K562 (cell line): ENCODE measurements around the gene SCAPER. TPM values are rescaled to one million over a fixed set of nuclear protein-coding genes. Genes with fewer than 3 reads are reported as not detected.

Source experiments
- BRF2 ChIP-seq: IDR thresholded peaks from 3 replicates; pipeline ENCODE4 v1.6.1; 2011; ENCODE audit warnings: borderline replicate concordance, mild to moderate bottlenecking; ENCODE audit not compliant: insufficient read length, insufficient read depth
- CC2D1A ChIP-seq: fragments of 450-650 bp; IDR thresholded peaks from 2 replicates; pipeline ENCODE4 v1.6.1; 2017; ENCODE audit warnings: mild to moderate bottlenecking
- GTF2F1 ChIP-seq: IDR thresholded peaks from 2 replicates; pipeline ENCODE4 v1.6.1; 2011; ENCODE audit warnings: low read depth, low read length, improper control_type of control experiment
- MBD2 ChIP-seq: sonication (generic); IDR thresholded peaks from 2 replicates; pipeline ENCODE4 v1.6.1; 2016; ENCODE audit warnings: low read depth, borderline replicate concordance
- POLR2B ChIP-seq: fragments of 450-650 bp; IDR thresholded peaks from 2 replicates; pipeline ENCODE4 v1.6.1; 2018; ENCODE audit warnings: low read depth; ENCODE audit not compliant: partially characterized antibody
- YY1 ChIP-seq, 3 experiments: IDR thresholded peaks; 2 replicates each; pipeline ENCODE4 v1.6.1; 2011; ENCODE audit warnings: low read length in 2 of 3, mild to moderate bottlenecking in 2 of 3, moderate library complexity in 2 of 3, borderline replicate concordance in 1 of 3, control low read depth in 1 of 3, low read depth in 1 of 3; ENCODE audit not compliant: insufficient read depth in 3 of 3, insufficient replicate concordance in 2 of 3, control insufficient read depth in 1 of 3, insufficient read length in 1 of 3; ENCODE audit errors: extremely low read depth in 1 of 3
- ZNF395 ChIP-seq: fragments of 200-800 bp; sonication (Bioruptor generic); IDR thresholded peaks from 2 replicates; pipeline ENCODE4 v1.6.1; 2017; ENCODE audit warnings: missing genetic modification characterization, missing compliant biosample characterization
- ZNF431 ChIP-seq: sonication (generic); formaldehyde crosslinking; IDR thresholded peaks from 2 replicates; pipeline ENCODE4 v1.8.0; 2022; ENCODE audit warnings: mild to moderate bottlenecking, missing genetic modification reagents
- ZNF639 ChIP-seq, 2 experiments: fragments of 200-800 bp in 1 of 2; sonication (Bioruptor generic) in 1 of 2; sonication (generic) in 1 of 2; formaldehyde crosslinking in 1 of 2; IDR thresholded peaks in 1 of 2; conservative IDR thresholded peaks in 1 of 2; 2 replicates each; pipeline versions ENCODE4 v1.5.0 to v1.6.1; 2016 to 2020; ENCODE audit warnings: missing compliant biosample characterization in 1 of 2, missing genetic modification characterization in 1 of 2, missing genetic modification reagents in 1 of 2
- polyA plus RNA-seq, 8 experiments: library from polyadenylated mRNA; depleted of rRNA in 4 of 8; stranded (reverse) in 5 of 8; unstranded in 3 of 8; fragments of >200 nt; fragmentation: Nextera tagmentation in 2 of 8; fragmentation: Illumina TruSeq in 1 of 8; extraction: Ambion mirVana in 2 of 8; extraction: Trizol in 1 of 8; gene quantifications; 2 replicates each; pipeline versions ENCODE4 v1.2.1 to v1.2.3, GENCODE V29; 2011 to 2014; ENCODE audit warnings: inconsistent platforms in 1 of 8, missing spikeins in 1 of 8
- total RNA-seq, 7 experiments: library from RNA; depleted of rRNA in 6 of 7; stranded (reverse); fragments of >200 nt in 6 of 7; fragmentation: Illumina TruSeq in 2 of 7; extraction: Trizol in 2 of 7; gene quantifications; 2 replicates each; pipeline versions ENCODE4 v1.2.1 to v1.2.3, GENCODE V29; 2011 to 2021; ENCODE audit warnings: low replicate concordance in 1 of 7
- TF ChIP-seq, protein P1 (sequence below), 2 experiments: fragments of 450-650 bp in 1 of 2; IDR thresholded peaks; 2 replicates each; pipeline ENCODE4 v1.6.1; 2011 to 2017; ENCODE audit warnings: low read depth in 2 of 2, antibody characterized with exemption in 1 of 2, borderline replicate concordance in 1 of 2, low read length in 1 of 2, mild to moderate bottlenecking in 1 of 2, mixed read lengths in 1 of 2; ENCODE audit not compliant: control insufficient read depth in 1 of 2

The SCAPER gene
- total and polyA plus RNA-seq, 9 of the 15 experiments (the other 6 are each of a cell fraction or from before 2014, with no cell fraction given), result 1.3 to 5.7 (median 3.2) TPM

DNA sequence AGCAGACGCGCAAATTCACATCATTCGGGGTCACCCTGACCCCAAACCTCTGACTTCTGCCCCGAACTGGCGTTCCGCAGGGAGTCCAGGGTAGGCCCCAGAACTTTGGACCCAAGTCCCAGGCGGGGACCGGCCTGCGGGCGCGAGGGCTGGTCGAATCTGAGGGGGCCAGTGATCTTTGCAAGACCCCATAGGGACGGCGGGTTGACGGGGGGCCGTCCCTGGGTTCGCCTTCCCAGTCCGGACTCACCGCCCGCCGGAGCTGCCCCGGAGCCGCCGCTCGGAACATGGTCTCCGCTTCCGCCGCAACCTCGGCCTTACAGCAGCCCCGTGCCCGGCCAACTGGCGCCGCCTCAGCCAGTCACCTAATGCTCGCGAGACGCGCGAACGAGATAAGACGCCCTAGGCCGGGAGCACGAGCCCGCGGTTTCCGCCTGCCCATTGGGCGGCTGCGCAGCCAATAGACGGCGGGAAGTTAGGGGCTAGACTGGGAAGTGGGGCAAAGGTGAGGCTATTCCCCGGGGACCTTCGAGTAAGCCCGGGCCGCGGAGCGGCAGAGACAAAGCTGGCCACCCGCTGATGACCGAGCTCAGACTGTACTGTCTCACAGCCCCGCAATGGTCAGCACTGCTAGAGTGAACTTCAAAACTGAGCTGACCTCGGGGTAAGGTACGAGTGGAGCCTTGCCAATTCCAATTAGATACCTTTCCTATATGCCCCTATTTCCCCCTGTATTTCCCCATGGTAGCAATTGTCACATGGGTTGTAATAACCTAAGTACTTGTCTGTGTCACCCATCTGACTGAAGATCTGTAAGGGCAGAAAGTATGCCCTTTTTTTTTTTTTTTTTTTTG is 593.8 kb downstream of the SCAPER start, which contains the start of gene ETFA (continued):
- peak in 2 of 3 experiments; percentile 72 to 77 for TF ChIP-seq YY1 (IDR thresholded peaks at IDR 0.05; ENCODE audit: borderline replicate concordance in 1 of 3, control insufficient read depth in 1 of 3, extremely low read depth in 1 of 3, insufficient read depth in 3 of 3, insufficient read length in 1 of 3, insufficient replicate concordance in 2 of 3, low read depth in 1 of 3, low read length in 2 of 3)
- no peak; the same call in 1 of the 2 replicates for TF ChIP-seq ZNF431 (CRISPR knock-in tag)
- TF ChIP-seq ZNF395 (CRISPR knock-in tag), result peak; percentile 81
- TF ChIP-seq CC2D1A, result peak; percentile 16; the same call in 1 of the 2 replicates
- no peak for TF ChIP-seq GTF2F1
- TF ChIP-seq POLR2B, result peak; percentile 92
- TF ChIP-seq, protein P1, sequence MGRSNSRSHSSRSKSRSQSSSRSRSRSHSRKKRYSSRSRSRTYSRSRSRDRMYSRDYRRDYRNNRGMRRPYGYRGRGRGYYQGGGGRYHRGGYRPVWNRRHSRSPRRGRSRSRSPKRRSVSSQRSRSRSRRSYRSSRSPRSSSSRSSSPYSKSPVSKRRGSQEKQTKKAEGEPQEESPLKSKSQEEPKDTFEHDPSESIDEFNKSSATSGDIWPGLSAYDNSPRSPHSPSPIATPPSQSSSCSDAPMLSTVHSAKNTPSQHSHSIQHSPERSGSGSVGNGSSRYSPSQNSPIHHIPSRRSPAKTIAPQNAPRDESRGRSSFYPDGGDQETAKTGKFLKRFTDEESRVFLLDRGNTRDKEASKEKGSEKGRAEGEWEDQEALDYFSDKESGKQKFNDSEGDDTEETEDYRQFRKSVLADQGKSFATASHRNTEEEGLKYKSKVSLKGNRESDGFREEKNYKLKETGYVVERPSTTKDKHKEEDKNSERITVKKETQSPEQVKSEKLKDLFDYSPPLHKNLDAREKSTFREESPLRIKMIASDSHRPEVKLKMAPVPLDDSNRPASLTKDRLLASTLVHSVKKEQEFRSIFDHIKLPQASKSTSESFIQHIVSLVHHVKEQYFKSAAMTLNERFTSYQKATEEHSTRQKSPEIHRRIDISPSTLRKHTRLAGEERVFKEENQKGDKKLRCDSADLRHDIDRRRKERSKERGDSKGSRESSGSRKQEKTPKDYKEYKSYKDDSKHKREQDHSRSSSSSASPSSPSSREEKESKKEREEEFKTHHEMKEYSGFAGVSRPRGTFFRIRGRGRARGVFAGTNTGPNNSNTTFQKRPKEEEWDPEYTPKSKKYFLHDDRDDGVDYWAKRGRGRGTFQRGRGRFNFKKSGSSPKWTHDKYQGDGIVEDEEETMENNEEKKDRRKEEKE (IDR thresholded peaks at IDR 0.05; ENCODE audit: borderline replicate concordance in 1 of 2, control insufficient read depth in 1 of 2, low read depth in 2 of 2, low read length in 1 of 2), result 0 out of 4 replicates have a peak, but pooled peaks of 1 of the 2 experiments have one; percentile 39
- TF ChIP-seq MBD2, result peak; percentile 72; the same call in 1 of the 2 replicates
- TF ChIP-seq ZNF639 (CRISPR knock-in tag; conservative IDR thresholded peaks at IDR 0.05 in 1 of 2, IDR thresholded peaks at IDR 0.05 in 1 of 2), result peak in 1 of 2 experiments; percentile 66; a peak in 2 of 4 replicates
- TF ChIP-seq BRF2, result no peak
